ENCODE measurements around the gene MXI1.

MXI1 gene

GRCh38 chr10:110285501-110285900 is 78.1 kb downstream of the MXI1 start:
- POLR2A ChIA-PET = no interaction called here
- DNase-seq (ENCODE audit: extremely low spot score) = no peak
- no peak for TF ChIP-seq CTCF (IDR thresholded peaks at IDR 0.05; ENCODE audit: control extremely low read depth, extremely low read depth, low read depth, missing control alignments)
- CTCF ChIA-PET = interaction anchor here (1.2 to 1.9 kb wide), 3 partner anchors 21 to 147 kb away, joined by 3 to 7 read pairs (median 3); no protein-coding TSS in a partner anchor

GRCh38 chr10:110286841-110287240 is 79.4 kb downstream of the MXI1 start:
- POLR2A ChIA-PET = no interaction called here
- DNase-seq (ENCODE audit: extremely low spot score) = no peak
- CTCF ChIA-PET = interaction anchor here (1.1 to 1.6 kb wide), 2 partner anchors 8 to 149 kb away, joined by 3 to 5 read pairs; no protein-coding TSS in a partner anchor
- TF ChIP-seq CTCF (IDR thresholded peaks at IDR 0.05; ENCODE audit: control extremely low read depth, extremely low read depth, low read depth, missing control alignments) = no peak

GRCh38 chr10:110296966-110297365 is 89.6 kb downstream of the MXI1 start:
- ChIA-PET POLR2A (interaction anchor here (0.6 kb wide), 1 partner anchor 82 kb away, joined by 3 read pairs; no protein-coding TSS in a partner anchor), CTCF (interaction anchor here (1.5 to 2.3 kb wide), 2 partner anchors 9 to 250 kb away, joined by 4 to 13 read pairs; partner anchors contain the start of gene SMNDC1)
- no peak for TF ChIP-seq CTCF (IDR thresholded peaks at IDR 0.05; ENCODE audit: control extremely low read depth, extremely low read depth, low read depth, missing control alignments)
- DNase-seq (ENCODE audit: extremely low spot score) = no peak

- no peak for DNase-seq (ENCODE audit: extremely low spot score)
- no peak for TF ChIP-seq CTCF (IDR thresholded peaks at IDR 0.05; ENCODE audit: control extremely low read depth, extremely low read depth, low read depth, missing control alignments)
- ChIA-PET POLR2A (no interaction called here), CTCF (interaction anchor here (0.9 to 1.4 kb wide), 5 partner anchors 29 to 246 kb away, joined by 3 to 5 read pairs (median 3); no protein-coding TSS in a partner anchor)
These were observed 93.1 kb downstream of the MXI1 start for GRCh38 chr10:110300486-110300986.

- TF ChIP-seq CTCF (IDR thresholded peaks at IDR 0.05; ENCODE audit: control extremely low read depth, extremely low read depth, low read depth, missing control alignments) = no peak
- CTCF ChIA-PET = interaction anchor here (0.8 to 8.1 kb wide), 5 partner anchors 8 to 246 kb away, joined by 3 to 86 read pairs (median 7); no protein-coding TSS in a partner anchor
- no peak for DNase-seq (ENCODE audit: extremely low spot score)
- POLR2A ChIA-PET = no interaction called here
These were observed 96.3 kb downstream of the MXI1 start for GRCh38 chr10:110303681-110304080.

- POLR2A ChIA-PET = interaction anchor here (0.5 to 1.5 kb wide), 8 partner anchors 8 to 514 kb away, joined by 3 to 10 read pairs (median 3); no protein-coding TSS in a partner anchor
- no peak for DNase-seq (ENCODE audit: extremely low spot score)
- CTCF ChIA-PET = interaction anchor here (1.0 to 8.1 kb wide), 16 partner anchors 8 to 368 kb away, joined by 3 to 86 read pairs (median 6); no protein-coding TSS in a partner anchor
- TF ChIP-seq CTCF (IDR thresholded peaks at IDR 0.05; ENCODE audit: control extremely low read depth, extremely low read depth, low read depth, missing control alignments) = no peak
These were observed 97.0 kb downstream of the MXI1 start for GRCh38 chr10:110304394-110304779.

Measured in GM10248 (cell line).